Endothelial cell (in vitro differentiated cells): ENCODE measurements around the gene CYP17A1. TPM values are rescaled to one million over a fixed set of nuclear protein-coding genes. Genes with fewer than 3 reads are reported as not detected.
A peak's percentile ranks its signal among the peaks of the same experiment; 100 is the strongest.

Experiments
- DNase-seq: peaks from one replicate; pipeline ENCODE4 v3.0.0; 2021; ENCODE audit warnings: low spot score
- H3K27ac Mint-ChIP-seq: one replicate; pipeline ENCODE4 v1.8.0; 2021; ENCODE audit warnings: mixed read lengths, inconsistent platforms; ENCODE audit not compliant: unreplicated experiment
- H3K27me3 Mint-ChIP-seq: one replicate; pipeline ENCODE4 v1.8.0; 2021; ENCODE audit warnings: mild to moderate bottlenecking, moderate library complexity, mixed read lengths, inconsistent platforms; ENCODE audit not compliant: unreplicated experiment
- H3K36me3 Mint-ChIP-seq: one replicate; pipeline ENCODE4 v1.8.0; 2021; ENCODE audit warnings: mild to moderate bottlenecking, low read depth, mixed read lengths, inconsistent platforms; ENCODE audit not compliant: unreplicated experiment
- H3K4me1 Mint-ChIP-seq: one replicate; pipeline ENCODE4 v1.8.0; 2021; ENCODE audit warnings: mild to moderate bottlenecking, mixed read lengths, inconsistent platforms; ENCODE audit not compliant: unreplicated experiment
- H3K4me3 Mint-ChIP-seq: one replicate; pipeline ENCODE4 v1.8.0; 2021; ENCODE audit warnings: mild to moderate bottlenecking, mixed read lengths, inconsistent platforms; ENCODE audit not compliant: unreplicated experiment
- H3K9me3 Mint-ChIP-seq: one replicate; pipeline ENCODE4 v1.8.0; 2021; ENCODE audit warnings: mixed read lengths, inconsistent platforms; ENCODE audit not compliant: unreplicated experiment
- total RNA-seq: library from RNA; stranded (reverse); fragmentation: NEBNext Ultra II Directional; extraction: Animal tissue kit (Norgen Biotek cat#: 25700); gene quantifications from one replicate; pipeline ENCODE4 v1.2.1, GENCODE V29; 2021; ENCODE audit not compliant: unreplicated experiment
- TF ChIP-seq, protein P1 (sequence below): fragments of 200-600 bp; sonication (generic); IDR thresholded peaks from one replicate; pipeline ENCODE4 v1.5.0; 2021; ENCODE audit warnings: antibody characterized with exemption; ENCODE audit not compliant: unreplicated experiment

CYP17A1 gene
- total RNA-seq, 1 donor from 2014 or later, result not detected

DNA sequence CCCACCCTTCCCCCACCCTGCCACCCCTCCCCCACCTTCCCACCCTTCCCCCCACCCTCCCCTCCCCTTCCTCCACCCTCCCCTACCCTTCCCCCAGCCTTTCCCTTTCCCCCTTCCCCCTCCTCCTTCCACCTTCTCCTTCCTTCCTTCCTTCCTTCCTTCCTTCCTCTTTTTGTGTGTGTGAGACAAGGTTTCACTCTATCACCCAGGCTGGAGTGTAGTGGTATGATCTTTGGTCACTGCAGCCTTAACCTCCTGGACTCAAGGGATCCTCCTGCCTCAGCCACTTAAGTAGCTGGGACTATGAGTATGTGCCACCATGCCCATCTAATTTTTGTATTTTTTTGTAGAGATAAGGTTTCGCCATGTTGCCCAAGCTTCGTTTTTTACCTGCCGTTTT lies 35.2 kb downstream of the CYP17A1 start:
- H3K4me1 Mint-ChIP-seq, result peaks cover 41% of the 10 kb centered on the region
- no peak for DNase-seq
- H3K9me3 Mint-ChIP-seq, result no peaks in the 10 kb centered on the region
- H3K4me3 Mint-ChIP-seq, result no peak overlapping the region
- peaks cover 2% of the 10 kb centered on the region for H3K27me3 Mint-ChIP-seq
- TF ChIP-seq, protein P1, sequence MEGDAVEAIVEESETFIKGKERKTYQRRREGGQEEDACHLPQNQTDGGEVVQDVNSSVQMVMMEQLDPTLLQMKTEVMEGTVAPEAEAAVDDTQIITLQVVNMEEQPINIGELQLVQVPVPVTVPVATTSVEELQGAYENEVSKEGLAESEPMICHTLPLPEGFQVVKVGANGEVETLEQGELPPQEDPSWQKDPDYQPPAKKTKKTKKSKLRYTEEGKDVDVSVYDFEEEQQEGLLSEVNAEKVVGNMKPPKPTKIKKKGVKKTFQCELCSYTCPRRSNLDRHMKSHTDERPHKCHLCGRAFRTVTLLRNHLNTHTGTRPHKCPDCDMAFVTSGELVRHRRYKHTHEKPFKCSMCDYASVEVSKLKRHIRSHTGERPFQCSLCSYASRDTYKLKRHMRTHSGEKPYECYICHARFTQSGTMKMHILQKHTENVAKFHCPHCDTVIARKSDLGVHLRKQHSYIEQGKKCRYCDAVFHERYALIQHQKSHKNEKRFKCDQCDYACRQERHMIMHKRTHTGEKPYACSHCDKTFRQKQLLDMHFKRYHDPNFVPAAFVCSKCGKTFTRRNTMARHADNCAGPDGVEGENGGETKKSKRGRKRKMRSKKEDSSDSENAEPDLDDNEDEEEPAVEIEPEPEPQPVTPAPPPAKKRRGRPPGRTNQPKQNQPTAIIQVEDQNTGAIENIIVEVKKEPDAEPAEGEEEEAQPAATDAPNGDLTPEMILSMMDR, result no peak
- peak overlapping the region; percentile 83 for H3K27ac Mint-ChIP-seq
- H3K36me3 Mint-ChIP-seq, result peaks cover 26% of the 10 kb centered on the region

DNA sequence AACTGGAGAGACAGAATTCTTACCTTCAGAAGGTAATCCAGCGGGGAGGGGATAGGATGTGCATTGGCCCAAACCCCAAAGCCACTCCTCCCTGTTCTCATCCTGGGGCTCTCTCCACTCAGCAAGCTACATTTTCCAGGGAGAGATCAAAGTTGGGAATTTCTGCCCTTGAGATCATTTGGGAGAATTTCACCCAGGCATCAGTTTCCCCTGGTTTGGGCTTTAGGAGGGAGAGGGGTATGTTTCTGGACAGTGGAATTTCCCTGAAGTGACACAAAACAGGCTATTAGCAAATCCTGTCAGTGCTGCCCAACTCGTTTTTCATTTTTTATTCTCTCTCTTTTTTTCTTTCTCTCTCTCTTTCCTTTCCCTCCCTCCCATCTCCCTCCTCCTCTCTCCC lies 35.7 kb downstream of the CYP17A1 start:
- H3K27ac Mint-ChIP-seq, result peak overlapping the region; percentile 93
- peaks cover 3% of the 10 kb centered on the region for H3K27me3 Mint-ChIP-seq
- peaks cover 41% of the 10 kb centered on the region for H3K4me1 Mint-ChIP-seq
- no peak overlapping the region for H3K4me3 Mint-ChIP-seq
- TF ChIP-seq, protein P1, result no peak
- H3K36me3 Mint-ChIP-seq, result peaks cover 26% of the 10 kb centered on the region
- no peak for DNase-seq
- H3K9me3 Mint-ChIP-seq, result no peaks in the 10 kb centered on the region

DNA sequence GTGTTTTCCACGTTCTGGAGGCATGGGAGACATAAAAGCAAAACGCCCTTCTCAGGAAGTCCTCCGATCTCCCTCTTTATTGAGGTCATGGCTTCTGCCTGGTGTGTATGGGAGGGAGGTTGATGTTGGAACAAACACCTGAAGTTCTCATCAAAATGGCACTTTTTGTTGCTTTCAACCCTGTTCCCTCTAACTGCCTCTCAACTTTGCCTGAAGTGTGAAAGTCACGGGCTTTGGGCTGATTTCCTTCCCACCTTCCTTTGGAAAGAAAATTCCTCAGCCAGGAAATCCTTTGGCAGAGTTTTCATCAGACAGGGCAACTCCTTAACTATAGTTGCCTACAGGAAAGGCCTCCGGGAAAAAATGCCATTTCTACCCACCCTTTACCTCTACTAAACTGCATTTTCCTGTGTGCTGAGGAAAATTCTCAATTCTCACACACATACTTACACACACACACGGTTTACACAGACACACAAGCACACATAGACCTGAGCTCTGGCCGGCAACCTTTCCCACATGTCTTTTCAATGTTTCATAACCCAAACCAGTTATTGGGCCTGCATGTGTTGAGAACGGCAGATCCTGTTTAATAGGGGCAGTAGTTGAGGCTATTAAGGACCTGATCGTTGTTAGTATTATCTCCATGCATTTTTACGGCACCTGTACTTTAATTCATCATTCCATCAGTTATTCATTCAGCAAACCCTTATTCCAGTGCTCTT lies 36.4 kb downstream of the CYP17A1 start:
- peak overlapping the region; percentile 93 for H3K27ac Mint-ChIP-seq
- no peak for DNase-seq
- H3K4me1 Mint-ChIP-seq, result peaks cover 41% of the 10 kb centered on the region

DNA sequence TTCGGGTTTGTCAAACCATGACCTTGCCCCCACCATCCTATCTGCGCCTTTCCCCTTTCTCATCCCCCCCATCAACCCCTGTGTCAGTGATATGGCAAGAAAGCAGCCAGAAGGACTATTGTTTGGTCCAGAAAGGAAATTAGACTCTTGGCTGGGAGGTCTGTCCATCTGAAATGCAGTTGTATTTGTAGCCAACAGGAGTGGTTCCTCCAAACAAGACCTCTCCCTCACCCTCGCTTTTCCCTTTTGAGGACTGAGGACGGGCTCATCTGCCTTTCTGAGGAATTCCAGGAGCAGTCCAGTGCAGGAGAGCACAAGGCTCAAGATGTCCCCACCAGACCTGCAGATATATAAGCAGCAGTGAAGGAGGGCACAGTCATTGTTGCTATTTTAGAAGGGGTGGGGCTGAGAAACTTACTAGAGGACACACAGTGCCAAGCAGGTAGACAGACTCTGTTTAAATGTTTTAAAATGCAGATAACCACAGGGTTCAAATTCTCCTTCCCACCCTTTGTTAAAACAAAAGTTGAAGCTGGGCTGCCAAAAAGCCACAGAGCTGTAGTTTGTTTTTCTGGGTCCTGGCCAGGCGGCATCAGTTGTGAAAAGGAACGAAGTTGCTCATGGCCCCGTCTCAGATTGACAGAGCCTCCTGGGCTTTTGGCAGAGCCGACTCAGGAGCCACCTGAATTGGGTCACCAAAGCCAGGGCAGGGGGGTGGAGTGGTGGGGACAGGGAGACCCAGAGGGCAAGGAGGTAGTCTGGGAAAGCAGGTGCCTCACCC lies 37.3 kb downstream of the CYP17A1 start:
- H3K4me3 Mint-ChIP-seq, result peak overlapping the region; percentile 25
- TF ChIP-seq, protein P1, result no peak
- H3K4me1 Mint-ChIP-seq, result peaks cover 41% of the 10 kb centered on the region
- H3K27me3 Mint-ChIP-seq, result peaks cover 3% of the 10 kb centered on the region
- H3K36me3 Mint-ChIP-seq, result peaks cover 26% of the 10 kb centered on the region
- no peaks in the 10 kb centered on the region for H3K9me3 Mint-ChIP-seq
- H3K27ac Mint-ChIP-seq, result peak overlapping the region; percentile 93
- no peak for DNase-seq

More for the DNA sequence above, 36.4 kb downstream of the CYP17A1 start:
- H3K4me3 Mint-ChIP-seq, result peak overlapping the region; percentile 61
- no peaks in the 10 kb centered on the region for H3K9me3 Mint-ChIP-seq
- peaks cover 26% of the 10 kb centered on the region for H3K36me3 Mint-ChIP-seq
- TF ChIP-seq, protein P1, result no peak
- H3K27me3 Mint-ChIP-seq, result peaks cover 3% of the 10 kb centered on the region
